BE2C (cell line): ENCODE results near the gene WDR45B.

Experiments used
- DNase-seq: peaks from one replicate; pipeline ENCODE4 v3.0.0-alpha.2; 2020
- H3K27me3 ChIP-seq: fragments of 250-450 bp; sonication (Bioruptor Pico); 2 replicates; pipeline ENCODE4 v1.5.1; 2020; ENCODE audit warnings: mild to moderate bottlenecking
- H3K36me3 ChIP-seq: fragments of 250-450 bp; sonication (Bioruptor Pico); 2 replicates; pipeline ENCODE4 v1.5.1; 2020; ENCODE audit warnings: mild to moderate bottlenecking
- H3K4me1 ChIP-seq: fragments of 250-450 bp; sonication (Bioruptor Pico); 2 replicates; pipeline ENCODE4 v1.5.1; 2020
- H3K4me3 ChIP-seq: 2 replicates; pipeline ENCODE4 v1.5.1; 2011; ENCODE audit warnings: low read depth, low read length
- H3K9me3 ChIP-seq: fragments of 250-450 bp; sonication (Bioruptor Pico); 2 replicates; pipeline ENCODE4 v1.5.1; 2020
- TF ChIP-seq, protein P1 (sequence below): IDR thresholded peaks from 2 replicates; pipeline ENCODE4 v1.5.1; 2012; ENCODE audit warnings: mild to moderate bottlenecking, low read depth, low read length

WDR45B gene

DNA sequence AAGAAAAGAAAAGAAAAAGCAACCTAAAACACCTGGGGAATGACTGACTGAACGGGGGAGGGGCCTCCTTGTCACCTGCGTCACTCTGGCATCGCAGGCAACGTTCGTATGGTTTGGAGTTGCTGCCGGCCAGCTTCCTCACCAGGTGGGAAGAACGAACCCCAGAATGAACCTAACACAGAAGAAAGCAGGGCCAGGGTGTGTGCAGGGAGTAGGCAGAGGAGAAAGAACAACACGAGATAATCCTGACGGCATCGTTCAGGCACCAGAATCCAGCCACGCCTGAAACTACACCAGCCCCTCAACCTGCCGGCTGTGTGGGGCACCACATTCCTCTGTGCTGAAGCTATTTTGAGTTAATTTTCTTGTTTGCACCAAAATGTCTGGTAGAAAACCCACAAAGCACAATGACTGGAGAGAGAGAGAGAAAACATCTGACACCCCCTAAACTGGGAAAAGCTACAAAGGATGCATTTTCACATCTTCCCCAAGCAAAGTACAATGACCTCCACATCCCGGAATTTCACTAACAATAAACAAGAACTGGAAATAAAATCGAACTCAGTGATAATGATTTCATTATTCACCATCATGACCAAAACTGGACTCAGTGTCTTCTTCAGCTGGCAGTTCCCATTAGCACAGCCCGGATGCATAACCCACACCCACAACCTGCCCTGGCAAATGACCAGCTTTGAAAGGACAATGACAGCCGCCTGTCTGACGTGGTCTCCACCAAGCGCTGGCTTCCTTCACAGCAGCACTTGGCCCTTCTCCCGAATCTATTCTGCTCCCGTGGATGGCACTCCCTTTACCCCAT, 26.6 kb upstream of the WDR45B start:
- no peak overlapping the region for H3K4me3 ChIP-seq
- TF ChIP-seq, protein P1, sequence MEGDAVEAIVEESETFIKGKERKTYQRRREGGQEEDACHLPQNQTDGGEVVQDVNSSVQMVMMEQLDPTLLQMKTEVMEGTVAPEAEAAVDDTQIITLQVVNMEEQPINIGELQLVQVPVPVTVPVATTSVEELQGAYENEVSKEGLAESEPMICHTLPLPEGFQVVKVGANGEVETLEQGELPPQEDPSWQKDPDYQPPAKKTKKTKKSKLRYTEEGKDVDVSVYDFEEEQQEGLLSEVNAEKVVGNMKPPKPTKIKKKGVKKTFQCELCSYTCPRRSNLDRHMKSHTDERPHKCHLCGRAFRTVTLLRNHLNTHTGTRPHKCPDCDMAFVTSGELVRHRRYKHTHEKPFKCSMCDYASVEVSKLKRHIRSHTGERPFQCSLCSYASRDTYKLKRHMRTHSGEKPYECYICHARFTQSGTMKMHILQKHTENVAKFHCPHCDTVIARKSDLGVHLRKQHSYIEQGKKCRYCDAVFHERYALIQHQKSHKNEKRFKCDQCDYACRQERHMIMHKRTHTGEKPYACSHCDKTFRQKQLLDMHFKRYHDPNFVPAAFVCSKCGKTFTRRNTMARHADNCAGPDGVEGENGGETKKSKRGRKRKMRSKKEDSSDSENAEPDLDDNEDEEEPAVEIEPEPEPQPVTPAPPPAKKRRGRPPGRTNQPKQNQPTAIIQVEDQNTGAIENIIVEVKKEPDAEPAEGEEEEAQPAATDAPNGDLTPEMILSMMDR = no peak
- no peaks in the 10 kb centered on the region for H3K27me3 ChIP-seq
- no peaks in the 10 kb centered on the region for H3K4me1 ChIP-seq
- no peaks in the 10 kb centered on the region; the same call in 1 of the 2 replicates for H3K9me3 ChIP-seq
- no peak for DNase-seq
- no peaks in the 10 kb centered on the region for H3K36me3 ChIP-seq

DNA sequence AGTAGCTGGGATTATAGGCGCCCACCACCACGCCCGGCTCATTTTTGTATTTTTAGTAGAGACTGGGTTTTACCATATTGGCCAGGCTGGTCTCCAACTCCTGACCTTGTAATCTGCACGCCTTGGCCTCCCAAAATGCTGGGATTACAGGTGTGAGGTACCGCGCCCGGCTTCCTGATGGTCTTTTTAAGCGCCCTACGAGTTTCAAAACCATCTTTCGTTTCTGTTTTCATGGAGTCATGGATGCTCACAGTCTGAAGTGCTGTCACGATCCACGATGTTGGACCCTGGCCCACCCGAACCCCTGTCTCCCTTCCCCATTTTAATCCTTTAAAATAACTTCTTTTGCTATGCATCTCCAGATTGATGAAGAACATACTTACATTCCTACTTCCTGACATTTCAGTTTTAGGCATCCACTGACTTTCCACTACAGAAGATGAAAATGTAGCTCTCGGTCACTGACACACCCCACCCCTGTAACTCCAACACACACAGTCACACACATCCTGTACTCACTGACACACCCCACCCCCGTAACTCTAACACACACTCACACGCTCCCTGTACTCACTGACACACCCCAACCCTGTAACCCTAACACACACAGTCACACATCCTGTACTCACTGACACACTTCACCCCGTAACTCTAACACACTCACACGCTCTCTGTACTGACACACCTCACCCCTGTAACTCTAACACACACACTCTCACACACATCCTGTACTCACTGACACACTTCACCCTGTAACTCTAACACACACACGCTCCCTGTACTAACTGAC, 22.6 kb upstream of the WDR45B start:
- Histone ChIP-seq H3K36me3 (no peaks in the 10 kb centered on the region), H3K4me1 (no peaks in the 10 kb centered on the region), H3K27me3 (no peaks in the 10 kb centered on the region), H3K9me3 (no peaks in the 10 kb centered on the region; the same call in 1 of the 2 replicates), H3K4me3 (no peak overlapping the region)
- no peak for DNase-seq
- TF ChIP-seq, protein P1 = no peak

DNA sequence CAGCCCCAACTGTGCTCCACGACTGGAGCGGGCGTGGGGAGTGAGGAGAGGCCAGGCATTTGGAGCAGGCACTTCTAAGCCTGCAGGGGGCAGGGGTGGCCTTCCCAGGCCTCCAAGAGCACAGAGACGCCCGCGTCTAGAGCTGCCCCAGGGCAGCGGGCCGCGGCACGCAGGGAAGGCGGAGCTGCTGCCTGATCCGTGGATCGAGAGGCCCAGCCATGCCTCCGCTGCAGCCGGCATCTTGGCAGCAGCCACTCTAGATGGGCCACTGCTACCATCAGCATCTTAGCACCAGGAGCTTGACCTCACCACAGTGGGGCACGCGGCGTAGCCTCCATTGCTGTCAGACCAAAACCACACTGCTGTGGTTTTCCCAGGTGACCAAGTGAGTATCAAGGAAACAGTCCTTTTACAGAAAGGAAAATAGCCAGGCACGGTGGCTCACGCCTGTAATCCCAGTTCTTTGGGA, 20.4 kb upstream of the WDR45B start:
- no peaks in the 10 kb centered on the region; the same call in 1 of the 2 replicates for H3K9me3 ChIP-seq
- TF ChIP-seq, protein P1 = peak; percentile 82
- peak; percentile 86 for DNase-seq
- H3K27me3 ChIP-seq = no peaks in the 10 kb centered on the region
- peaks cover 5% of the 10 kb centered on the region for H3K4me1 ChIP-seq
- H3K4me3 ChIP-seq = peak overlapping the region; percentile 30
- no peaks in the 10 kb centered on the region for H3K36me3 ChIP-seq

- Histone ChIP-seq H3K27me3 (no peaks in the 10 kb centered on the region), H3K4me3 (no peak overlapping the region), H3K36me3 (no peaks in the 10 kb centered on the region), H3K9me3 (no peaks in the 10 kb centered on the region; the same call in 1 of the 2 replicates), H3K4me1 (peaks cover 5% of the 10 kb centered on the region)
- no peak for DNase-seq
- TF ChIP-seq, protein P1 = no peak
Measured at GRCh38 chr17:82668024-82668630, 19.9 kb upstream of the WDR45B start.

DNA sequence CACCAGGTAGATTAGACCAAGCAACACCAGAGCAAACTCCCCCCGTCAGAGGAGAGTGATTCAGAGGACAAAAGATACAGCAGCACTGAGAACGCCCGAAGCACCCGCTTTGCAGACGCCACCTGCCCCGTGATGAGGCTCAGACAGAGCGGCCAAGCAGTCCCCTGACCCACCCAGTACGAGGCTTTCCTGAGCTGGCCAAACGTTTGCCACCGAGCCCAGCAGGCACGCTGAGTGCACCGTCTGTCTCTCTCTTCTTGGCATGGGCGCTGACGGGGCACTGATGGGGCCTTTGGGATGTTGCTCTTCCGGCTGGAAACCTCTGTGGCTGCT, 19.4 kb upstream of the WDR45B start:
- H3K4me1 ChIP-seq = peaks cover 5% of the 10 kb centered on the region
- TF ChIP-seq, protein P1 = no peak
- no peak for DNase-seq
- H3K9me3 ChIP-seq = no peaks in the 10 kb centered on the region; the same call in 1 of the 2 replicates
- H3K27me3 ChIP-seq = no peaks in the 10 kb centered on the region
- no peaks in the 10 kb centered on the region for H3K36me3 ChIP-seq
- no peak overlapping the region for H3K4me3 ChIP-seq
